Osteoblast (primary cell): ENCODE results near the gene FRAS1. TPM values are rescaled to one million over a fixed set of nuclear protein-coding genes. Genes with fewer than 3 reads are reported as not detected.

Source experiments
- DNase-seq: peaks from one replicate; pipeline ENCODE4 v3.0.0; 2011; ENCODE audit warnings: low spot score, mixed read lengths; ENCODE audit not compliant: insufficient read length; ENCODE audit errors: missing footprints
- H2AFZ ChIP-seq: 2 replicates; pipeline ENCODE4 v1.6.0; 2011; ENCODE audit warnings: mild to moderate bottlenecking, low read length
- H3K27ac ChIP-seq: 2 replicates; pipeline ENCODE4 v1.5.1; 2011; ENCODE audit warnings: mild to moderate bottlenecking, low read depth, low read length, moderate library complexity
- H3K27me3 ChIP-seq: 2 replicates; pipeline ENCODE4 v1.6.0; 2012; ENCODE audit warnings: mild to moderate bottlenecking, control low read depth, inconsistent platforms, low read length, moderate library complexity; ENCODE audit not compliant: insufficient read depth
- H3K36me3 ChIP-seq: 2 replicates; pipeline ENCODE4 v1.5.1; 2011; ENCODE audit warnings: mild to moderate bottlenecking, low read length, control low read depth, moderate library complexity; ENCODE audit not compliant: insufficient read depth
- H3K4me1 ChIP-seq: 2 replicates; pipeline ENCODE4 v1.5.1; 2011; ENCODE audit warnings: mild to moderate bottlenecking, low read length, control low read depth, moderate library complexity; ENCODE audit not compliant: insufficient read depth
- H3K4me2 ChIP-seq: 2 replicates; pipeline ENCODE4 v1.6.0; 2011; ENCODE audit warnings: mild to moderate bottlenecking, low read length; ENCODE audit not compliant: insufficient read depth
- H3K4me3 ChIP-seq: fragments of 200-600 bp; sonication (generic); 3 replicates; pipeline ENCODE4 v1.5.1; 2012; ENCODE audit warnings: mild to moderate bottlenecking, low read length, inconsistent platforms; ENCODE audit not compliant: insufficient read depth
- H3K79me2 ChIP-seq: 2 replicates; pipeline ENCODE4 v1.6.0; 2012; ENCODE audit warnings: mild to moderate bottlenecking, low read length, control low read depth, inconsistent platforms; ENCODE audit not compliant: insufficient read depth
- H3K9me3 ChIP-seq: 2 replicates; pipeline ENCODE4 v1.5.1; 2011; ENCODE audit warnings: low read depth, low read length, control low read depth
- H4K20me1 ChIP-seq: 2 replicates; pipeline ENCODE4 v1.6.0; 2012; ENCODE audit warnings: mild to moderate bottlenecking, low read length, control low read depth; ENCODE audit not compliant: insufficient read depth
- CTCF ChIP-seq: IDR thresholded peaks from 2 replicates; pipeline ENCODE4 v1.5.1; 2011; ENCODE audit warnings: mild to moderate bottlenecking, low read depth, low read length, moderate library complexity; ENCODE audit errors: extremely low read depth
- total RNA-seq: library from RNA; depleted of rRNA; stranded (reverse); fragments of >200 nt; gene quantifications from 2 replicates; pipeline ENCODE4 v1.2.3, GENCODE V29; 2012

The FRAS1 gene
- total RNA-seq, 1 donor, result 5.1 TPM

GRCh38 chr4:78065508-78066192 lies 8.5 kb downstream of the FRAS1 start:
- no peak for TF ChIP-seq CTCF
- DNase-seq, result no peak
- Histone ChIP-seq H3K4me1 (no peaks in the 10 kb centered on the region), H3K79me2 (no peaks in the 10 kb centered on the region), H2AFZ (no peak overlapping the region), H3K4me3 (no peak overlapping the region), H3K27me3 (no peaks in the 10 kb centered on the region), H3K27ac (no peak overlapping the region), H3K9me3 (no peaks in the 10 kb centered on the region), H4K20me1 (no peaks in the 10 kb centered on the region), H3K36me3 (no peaks in the 10 kb centered on the region), H3K4me2 (no peak overlapping the region)

- Histone ChIP-seq H3K4me1 (no peaks in the 10 kb centered on the region), H3K4me3 (no peak overlapping the region), H4K20me1 (no peaks in the 10 kb centered on the region), H3K27me3 (no peaks in the 10 kb centered on the region), H3K36me3 (no peaks in the 10 kb centered on the region), H3K79me2 (no peaks in the 10 kb centered on the region), H2AFZ (no peak overlapping the region), H3K4me2 (no peak overlapping the region), H3K9me3 (no peaks in the 10 kb centered on the region), H3K27ac (no peak overlapping the region)
- no peak for DNase-seq
- no peak for TF ChIP-seq CTCF
These were observed 11.4 kb downstream of the FRAS1 start for GRCh38 chr4:78068481-78068880.

GRCh38 chr4:78069319-78069718 lies 12.2 kb downstream of the FRAS1 start:
- Histone ChIP-seq H3K4me1 (no peaks in the 10 kb centered on the region), H3K9me3 (no peaks in the 10 kb centered on the region), H2AFZ (no peak overlapping the region), H3K4me2 (no peak overlapping the region), H3K36me3 (no peaks in the 10 kb centered on the region), H3K27ac (no peak overlapping the region), H3K4me3 (no peak overlapping the region), H3K27me3 (no peaks in the 10 kb centered on the region), H4K20me1 (no peaks in the 10 kb centered on the region), H3K79me2 (no peaks in the 10 kb centered on the region)
- no peak for DNase-seq
- no peak for TF ChIP-seq CTCF

GRCh38 chr4:78069859-78070258 lies 12.7 kb downstream of the FRAS1 start:
- Histone ChIP-seq H3K27me3 (no peaks in the 10 kb centered on the region), H3K4me3 (no peak overlapping the region), H3K27ac (no peak overlapping the region), H3K36me3 (no peaks in the 10 kb centered on the region), H4K20me1 (no peaks in the 10 kb centered on the region), H2AFZ (no peak overlapping the region), H3K4me2 (no peak overlapping the region), H3K9me3 (no peaks in the 10 kb centered on the region), H3K79me2 (no peaks in the 10 kb centered on the region), H3K4me1 (no peaks in the 10 kb centered on the region)
- DNase-seq, result no peak
- TF ChIP-seq CTCF, result no peak
